Aorta (tissue), 5 donors: ENCODE results near the gene MT1M. TPM values are rescaled to one million over a fixed set of nuclear protein-coding genes. Genes with fewer than 3 reads are reported as not detected.
"Not testable (repeated sequence)": the region's sequence is repeated elsewhere in the genome, so short reads cannot be mapped to it uniquely, and the experiment has no call there.

Experiments
- ATAC-seq: fragments of 200-7000 bp; cut with Tn5 transposase; one replicate; pipeline ENCODE4 v1.9.1; 2022; ENCODE audit warnings: moderate library complexity; ENCODE audit not compliant: low FRiP score
- DNase-seq, 2 donors: peaks; one replicate each; pipeline ENCODE4 v3.0.0-alpha.2; 2020
- H3K27ac ChIP-seq, 2 donors: one replicate each; pipeline ENCODE4 v1.5.1; 2013; ENCODE audit warnings: low read length in 2 of 2, mild to moderate bottlenecking in 2 of 2, moderate library complexity in 2 of 2, control low read depth in 1 of 2, inconsistent platforms in 1 of 2, low read depth in 1 of 2
- H3K27me3 ChIP-seq, 2 donors: one replicate each; pipeline ENCODE4 v1.6.1; 2013; ENCODE audit warnings: control low read depth in 1 of 2, low read length in 1 of 2, mild to moderate bottlenecking in 1 of 2, moderate library complexity in 1 of 2; ENCODE audit not compliant: insufficient read depth in 2 of 2, control insufficient read depth in 1 of 2
- H3K36me3 ChIP-seq, 2 donors: one replicate each; pipeline ENCODE4 v1.6.1; 2013; ENCODE audit warnings: control low read depth in 1 of 2, low read length in 1 of 2, mild to moderate bottlenecking in 1 of 2; ENCODE audit not compliant: insufficient read depth in 2 of 2, control insufficient read depth in 1 of 2
- H3K4me1 ChIP-seq, 2 donors: one replicate each; pipeline ENCODE4 v1.6.1; 2013; ENCODE audit warnings: low read length in 2 of 2, control low read depth in 1 of 2, mild to moderate bottlenecking in 1 of 2, moderate library complexity in 1 of 2; ENCODE audit not compliant: insufficient read depth in 2 of 2, control insufficient read depth in 1 of 2
- H3K4me3 ChIP-seq, 2 donors: one replicate each; pipeline ENCODE4 v1.5.1; 2013; ENCODE audit warnings: low read length in 2 of 2, control low read depth in 1 of 2, mild to moderate bottlenecking in 1 of 2
- H3K9me3 ChIP-seq: one replicate; pipeline ENCODE4 v1.6.1; 2013; ENCODE audit warnings: mild to moderate bottlenecking, low read length; ENCODE audit not compliant: control insufficient read depth
- WGBS, 2 donors: extraction: QIAGEN DNeasy Blood & Tissue Kit; methylation state at CpG; one replicate each; pipeline ENCODE4 v1.1.7; 2013; 5-methylcytosine and 5-hydroxymethylcytosine counted together
- intact Hi-C, 2 donors: fragments of 100-400 bp; cut with DNase I; formaldehyde crosslinking; loops; one replicate each; pipeline versions ENCODE4 v1.14.2 to v1.15.0; 2022
- polyA plus RNA-seq, 2 donors: library from polyadenylated mRNA; stranded (reverse); fragments of 200-250 nt; gene quantifications; one replicate each; pipeline ENCODE4 v1.2.3, GENCODE V29; 2013
- total RNA-seq, 2 donors: library from RNA; stranded (reverse); fragmentation: NEBNext Ultra II Directional; extraction: Animal tissue kit (Norgen Biotek cat#: 25700); gene quantifications; one replicate each; pipeline ENCODE4 v1.2.1, GENCODE V29; 2021
- donor health status: healthy with polysubstance abuse.
- donor health status: Bipolar disorder and iron deficiency.
- donor health status: DM: no; HTN: no; CAD: no.
- donor health status: DM: no; HTN: no; CAD: no.
- donor health status: DM: yes; HTN: yes; CAD: no.

The MT1M gene
- total and polyA plus RNA-seq, 4 donors: 11.8 to 129 (median 56.1) TPM

GRCh38 chr16:56669840-56670619 is 37.6 kb downstream of the MT1M start:
- no peaks in the 10 kb centered on the region for H3K27me3 ChIP-seq
- WGBS, 2 donors: 31 to 32% methylated on average over 19 of the region's 19 CpGs

GRCh38 chr16:56670620-56670934 is 38.1 kb downstream of the MT1M start:
- H3K4me1 ChIP-seq: no peaks in the 10 kb centered on the region
- WGBS, 2 donors: 78 to 85% methylated on average over 2 of the region's 2 CpGs

More at GRCh38 chr16:56669840-56670619, 37.6 kb downstream of the MT1M start:
- intact Hi-C loops: no loop called here
- no peak for ATAC-seq
- no peaks in the 10 kb centered on the region for H3K4me1 ChIP-seq
- H3K9me3 ChIP-seq: no peaks in the 10 kb centered on the region
- H3K27ac ChIP-seq: no peak overlapping the region
- H3K36me3 ChIP-seq: no peaks in the 10 kb centered on the region
- DNase-seq: no peak
- no peak overlapping the region for H3K4me3 ChIP-seq

GRCh38 chr16:56671691-56672090 is 39.2 kb downstream of the MT1M start:
- H3K27ac ChIP-seq, H3K36me3 ChIP-seq, H3K4me3 ChIP-seq, DNase-seq, intact Hi-C loops, H3K27me3 ChIP-seq, ATAC-seq, H3K4me1 ChIP-seq, H3K9me3 ChIP-seq: not testable (repeated sequence)
- 62 to 67% methylated on average over 2 of the region's 2 CpGs for WGBS, 2 donors

More at GRCh38 chr16:56670620-56670934, 38.1 kb downstream of the MT1M start:
- intact Hi-C loops: no loop called here
- no peak overlapping the region for H3K4me3 ChIP-seq
- DNase-seq: no peak
- H3K36me3 ChIP-seq: no peaks in the 10 kb centered on the region
- ATAC-seq: no peak
- no peaks in the 10 kb centered on the region for H3K9me3 ChIP-seq
- no peaks in the 10 kb centered on the region for H3K27me3 ChIP-seq
- H3K27ac ChIP-seq: no peak overlapping the region

- H3K27me3 ChIP-seq, intact Hi-C loops, H3K36me3 ChIP-seq, ATAC-seq, H3K9me3 ChIP-seq, H3K27ac ChIP-seq, H3K4me3 ChIP-seq, DNase-seq, H3K4me1 ChIP-seq: not testable (repeated sequence)
- WGBS, 2 donors: 78 to 93% methylated on average over 3 of the region's 3 CpGs
Observed at GRCh38 chr16:56672171-56672570, 39.7 kb downstream of the MT1M start.

GRCh38 chr16:56672761-56673536 is 40.5 kb downstream of the MT1M start:
- intact Hi-C loops: no loop called here
- ATAC-seq: no peak
- DNase-seq: no peak
- WGBS, 2 donors: 89% methylated on average over 11 of the region's 11 CpGs
- Histone ChIP-seq H3K27me3 (no peaks in the 10 kb centered on the region), H3K4me3 (no peak overlapping the region), H3K36me3 (no peaks in the 10 kb centered on the region), H3K9me3 (no peaks in the 10 kb centered on the region), H3K4me1 (no peaks in the 10 kb centered on the region), H3K27ac (no peak overlapping the region)

GRCh38 chr16:56673921-56674320 is 41.5 kb downstream of the MT1M start:
- no peaks in the 10 kb centered on the region for H3K36me3 ChIP-seq
- no peaks in the 10 kb centered on the region for H3K9me3 ChIP-seq
- no peak overlapping the region for H3K4me3 ChIP-seq
- H3K27ac ChIP-seq: no peak overlapping the region
- DNase-seq (no peak), ATAC-seq (no peak)
- WGBS, 2 donors: 44 to 46% methylated on average over 12 of the region's 12 CpGs
- intact Hi-C loops: loop anchor here in 1 of 2 donors (2.0 kb wide), 1 partner anchor 29 kb away; no protein-coding TSS in a partner anchor
- no peaks in the 10 kb centered on the region for H3K27me3 ChIP-seq
- no peaks in the 10 kb centered on the region for H3K4me1 ChIP-seq

- H3K27me3 ChIP-seq, H3K4me1 ChIP-seq: not testable (repeated sequence)
- WGBS, 2 donors: 94 to 96% methylated on average over 6 of the region's 6 CpGs
Observed at GRCh38 chr16:56674570-56674969, 42.1 kb downstream of the MT1M start.

GRCh38 chr16:56675685-56676210 is 43.3 kb downstream of the MT1M start:
- no peak overlapping the region for H3K4me3 ChIP-seq
- 8 to 9% methylated on average over 18 to 32 of the region's 32 CpGs for WGBS, 2 donors
- ATAC-seq: peak; percentile 53

More at GRCh38 chr16:56674570-56674969, 42.1 kb downstream of the MT1M start:
- ATAC-seq, DNase-seq, H3K27ac ChIP-seq, H3K9me3 ChIP-seq, H3K4me3 ChIP-seq, H3K36me3 ChIP-seq: not testable (repeated sequence)
- intact Hi-C loops: loop anchor here in 1 of 2 donors (2.0 kb wide), 1 partner anchor 28 kb away; no protein-coding TSS in a partner anchor

More at GRCh38 chr16:56675685-56676210, 43.3 kb downstream of the MT1M start:
- intact Hi-C loops: loop anchor here in 1 of 2 donors (2.0 kb wide), 1 partner anchor 27 kb away; no protein-coding TSS in a partner anchor
- no peaks in the 10 kb centered on the region for H3K36me3 ChIP-seq
- H3K4me1 ChIP-seq: no peaks in the 10 kb centered on the region
- DNase-seq: no peak
- H3K9me3 ChIP-seq: no peaks in the 10 kb centered on the region
- H3K27me3 ChIP-seq: no peaks in the 10 kb centered on the region
- no peak overlapping the region for H3K27ac ChIP-seq
